HG03039 (cell line): ENCODE data around the gene PTCHD1.

Experiments used
- ATAC-seq: cut with Tn5 transposase; IDR thresholded peaks from one replicate; pipeline ENCODE4 v1.9.1; 2021; ENCODE audit warnings: mild to moderate bottlenecking, moderate library complexity; ENCODE audit not compliant: unreplicated experiment

PTCHD1 gene

DNA sequence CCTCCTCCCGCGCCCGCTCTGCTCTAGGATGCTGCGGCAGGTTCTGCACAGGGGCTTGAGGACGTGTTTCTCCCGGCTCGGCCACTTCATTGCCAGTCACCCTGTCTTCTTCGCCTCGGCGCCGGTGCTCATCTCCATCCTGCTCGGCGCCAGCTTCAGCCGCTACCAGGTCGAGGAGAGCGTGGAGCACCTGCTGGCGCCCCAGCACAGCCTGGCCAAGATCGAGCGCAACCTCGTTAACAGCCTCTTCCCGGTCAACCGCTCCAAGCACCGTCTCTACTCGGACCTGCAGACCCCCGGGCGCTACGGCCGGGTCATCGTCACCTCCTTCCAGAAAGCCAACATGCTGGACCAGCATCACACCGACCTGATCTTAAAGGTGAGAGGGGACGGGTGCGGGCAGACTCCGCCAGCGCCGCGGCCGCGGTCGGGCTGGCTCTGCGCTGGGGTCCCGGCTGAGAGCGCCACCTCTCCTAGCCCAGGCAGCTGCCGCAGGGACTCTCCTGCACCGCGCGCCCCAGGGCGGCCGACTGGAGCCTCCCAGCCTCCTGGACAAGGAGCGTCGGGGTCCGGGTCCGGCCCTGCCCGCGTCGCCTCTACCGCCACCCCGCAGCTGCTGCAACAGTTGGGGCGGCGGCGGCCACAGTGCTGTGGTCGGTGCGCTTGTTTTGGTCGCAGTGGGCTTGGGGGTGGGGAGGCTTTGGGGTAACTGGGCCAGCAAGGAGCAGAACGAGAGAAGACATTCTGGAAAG is at the start of gene PTCHD1:
PTCHD1 (plus strand) TSS at position 2 of the 752 bp plus-strand sequence; CDS start at position 29, 27 bp downstream.
- ATAC-seq, result no peak

DNA sequence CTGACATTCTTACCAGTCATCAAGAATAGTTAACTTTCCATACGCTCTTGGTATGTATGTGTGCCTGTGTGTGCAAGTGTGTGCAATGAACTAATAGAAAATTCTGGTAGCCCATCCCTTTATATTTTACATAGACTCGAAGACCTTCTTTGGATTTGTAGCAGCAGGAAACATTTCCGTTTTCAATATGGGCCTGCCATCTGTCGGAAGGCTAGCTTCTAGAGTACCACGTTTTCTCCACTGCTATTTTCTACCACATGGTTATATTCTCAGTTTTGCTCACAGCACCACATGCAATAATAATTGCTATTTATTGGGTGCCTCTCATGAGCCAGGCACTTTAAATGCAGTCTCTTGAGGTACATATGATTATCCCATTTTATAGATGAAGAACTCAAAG is 47.9 kb upstream of the PTCHD1 start:
- no peak for ATAC-seq

DNA sequence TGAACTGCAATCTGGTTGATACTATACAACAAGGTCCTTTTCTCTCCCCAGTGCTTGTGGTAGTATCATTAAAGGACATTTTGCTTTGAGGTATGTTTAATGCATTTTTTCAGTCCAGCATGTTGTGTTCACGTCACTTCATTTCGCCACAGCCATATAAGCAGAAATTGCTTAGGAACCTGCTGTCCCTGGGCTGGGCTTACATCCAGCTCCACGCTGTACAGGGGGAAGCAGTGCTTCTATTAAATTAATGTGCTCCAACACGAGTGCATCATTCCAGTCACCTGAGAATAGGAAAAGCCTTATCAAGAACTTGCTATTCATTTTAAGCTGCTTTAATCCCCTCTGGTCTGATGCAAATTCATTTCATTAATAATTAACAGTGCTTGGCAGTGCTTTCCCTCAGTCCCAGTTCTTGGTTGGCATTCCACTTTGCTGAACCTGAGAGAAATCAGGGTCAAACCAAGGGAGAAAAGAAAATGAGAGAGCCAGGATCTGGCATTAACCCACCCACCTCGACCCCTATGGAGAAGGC is 47.4 kb upstream of the PTCHD1 start:
- no peak for ATAC-seq

DNA sequence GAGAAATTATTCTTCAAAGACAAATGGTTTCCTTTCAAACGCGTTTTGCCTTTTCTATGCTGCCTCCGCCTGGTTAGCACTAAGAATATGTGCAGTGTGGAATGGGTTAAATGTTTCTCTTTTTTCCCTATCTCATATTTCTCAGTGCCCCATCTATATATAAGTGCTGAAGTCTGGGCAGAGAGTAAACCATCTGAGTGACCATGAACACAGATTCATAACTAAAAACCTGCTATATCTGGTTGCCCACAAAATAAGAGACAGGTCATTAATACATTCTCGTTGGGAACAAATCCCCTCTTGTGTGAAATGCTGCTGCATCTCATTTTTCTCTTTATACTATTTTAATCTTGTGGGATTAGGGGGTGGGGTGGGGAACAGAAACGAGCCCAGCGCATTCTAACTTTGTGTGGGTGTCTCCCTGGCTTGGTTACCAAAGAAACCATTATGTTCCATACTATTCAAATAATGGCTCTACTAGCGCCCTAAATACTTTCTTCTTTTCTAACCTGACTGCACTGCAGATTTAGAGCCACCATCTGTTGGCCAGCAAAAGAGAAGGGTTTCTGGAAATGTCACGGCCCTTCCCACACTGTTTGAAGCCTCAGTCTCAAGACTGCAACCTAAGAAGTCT is 42.2 kb upstream of the PTCHD1 start:
- no peak for ATAC-seq

DNA sequence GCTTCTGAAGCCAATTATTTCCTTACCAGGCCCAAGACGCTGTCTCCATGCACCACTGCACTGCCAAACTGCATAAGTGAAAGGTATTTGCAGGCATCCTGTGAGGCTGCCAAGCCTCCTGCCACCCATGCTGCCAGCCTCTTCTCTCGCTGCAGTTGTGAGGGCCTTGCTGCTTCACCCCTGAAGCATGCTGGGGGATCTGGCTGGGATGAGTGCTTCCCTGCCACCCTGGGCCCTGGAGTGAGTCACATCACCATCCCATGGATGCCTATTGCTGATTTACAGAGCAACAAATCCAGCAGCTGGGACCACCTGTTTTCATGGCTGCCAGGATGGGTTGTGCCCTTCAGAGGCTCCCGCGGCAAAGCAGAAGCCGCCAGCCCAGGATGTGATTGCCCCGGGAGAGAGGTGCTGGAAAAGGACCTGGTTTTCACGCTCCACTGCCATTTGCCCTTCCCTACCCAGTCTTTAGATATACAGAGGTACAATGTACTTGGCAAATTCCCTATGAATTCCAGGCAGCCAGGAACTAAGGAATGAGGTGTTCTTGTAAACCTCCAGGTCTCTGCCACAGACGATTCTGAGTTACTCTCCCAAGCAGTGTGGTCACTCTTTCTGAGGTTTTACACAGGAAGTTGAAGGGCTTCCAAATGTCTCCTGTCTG is 41.5 kb upstream of the PTCHD1 start:
- no peak for ATAC-seq

DNA sequence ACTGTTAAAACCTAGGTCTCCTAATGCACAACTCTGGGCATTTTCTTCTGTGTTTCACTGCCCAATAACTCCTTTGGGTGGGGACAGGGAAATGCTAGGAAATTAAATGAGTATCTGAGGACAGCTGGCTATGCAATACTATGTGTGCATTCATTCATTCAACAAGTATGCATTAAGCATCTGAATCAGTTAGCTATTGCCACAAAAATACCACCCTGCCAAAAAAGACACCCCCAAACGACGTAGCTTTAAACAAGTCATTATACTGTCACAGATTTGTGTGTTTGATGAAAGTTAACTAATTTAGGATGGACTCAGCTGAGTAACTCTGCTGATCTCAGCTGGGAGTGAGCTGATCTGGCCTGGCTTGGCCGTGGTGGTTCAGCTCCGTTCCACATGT is 29.8 kb upstream of the PTCHD1 start:
- no peak for ATAC-seq

DNA sequence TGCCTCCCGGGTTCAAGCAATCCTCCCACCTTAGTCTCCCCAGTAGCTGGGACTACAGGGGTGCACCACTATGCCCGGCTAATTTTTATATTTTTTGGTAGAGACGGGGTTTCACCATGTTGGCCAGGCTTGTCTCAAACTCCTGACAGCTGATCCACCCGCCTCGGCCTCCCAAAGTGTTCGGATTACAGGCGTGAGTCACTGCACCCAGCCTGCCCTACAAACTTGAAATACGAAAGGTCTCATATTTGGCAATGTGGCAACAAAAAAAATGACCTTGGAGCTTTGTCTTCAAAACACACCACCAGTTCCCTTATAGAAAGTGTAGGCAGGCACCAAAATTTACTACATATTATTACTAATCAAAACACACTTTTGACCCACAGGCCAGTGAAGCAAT is 22.9 kb upstream of the PTCHD1 start:
- ATAC-seq, result no peak

DNA sequence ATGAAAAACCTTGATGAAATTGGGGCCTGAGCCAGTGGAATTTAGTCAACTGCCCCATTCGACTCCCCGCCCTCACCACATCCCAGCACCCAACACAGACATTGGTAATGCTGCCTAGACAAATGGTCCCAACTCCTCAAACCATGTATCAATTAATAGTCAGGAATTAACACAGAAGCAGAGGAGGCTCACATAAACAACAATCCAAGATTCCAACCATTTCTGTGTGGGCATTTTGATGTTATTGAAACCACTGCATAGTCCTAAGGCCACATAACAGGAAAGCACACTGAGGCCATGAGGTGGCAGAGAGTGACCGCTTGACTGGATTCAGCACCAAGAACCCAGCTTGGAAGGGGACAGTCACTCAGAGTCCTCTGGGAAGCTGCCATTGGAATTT is 22.5 kb upstream of the PTCHD1 start:
- no peak for ATAC-seq

DNA sequence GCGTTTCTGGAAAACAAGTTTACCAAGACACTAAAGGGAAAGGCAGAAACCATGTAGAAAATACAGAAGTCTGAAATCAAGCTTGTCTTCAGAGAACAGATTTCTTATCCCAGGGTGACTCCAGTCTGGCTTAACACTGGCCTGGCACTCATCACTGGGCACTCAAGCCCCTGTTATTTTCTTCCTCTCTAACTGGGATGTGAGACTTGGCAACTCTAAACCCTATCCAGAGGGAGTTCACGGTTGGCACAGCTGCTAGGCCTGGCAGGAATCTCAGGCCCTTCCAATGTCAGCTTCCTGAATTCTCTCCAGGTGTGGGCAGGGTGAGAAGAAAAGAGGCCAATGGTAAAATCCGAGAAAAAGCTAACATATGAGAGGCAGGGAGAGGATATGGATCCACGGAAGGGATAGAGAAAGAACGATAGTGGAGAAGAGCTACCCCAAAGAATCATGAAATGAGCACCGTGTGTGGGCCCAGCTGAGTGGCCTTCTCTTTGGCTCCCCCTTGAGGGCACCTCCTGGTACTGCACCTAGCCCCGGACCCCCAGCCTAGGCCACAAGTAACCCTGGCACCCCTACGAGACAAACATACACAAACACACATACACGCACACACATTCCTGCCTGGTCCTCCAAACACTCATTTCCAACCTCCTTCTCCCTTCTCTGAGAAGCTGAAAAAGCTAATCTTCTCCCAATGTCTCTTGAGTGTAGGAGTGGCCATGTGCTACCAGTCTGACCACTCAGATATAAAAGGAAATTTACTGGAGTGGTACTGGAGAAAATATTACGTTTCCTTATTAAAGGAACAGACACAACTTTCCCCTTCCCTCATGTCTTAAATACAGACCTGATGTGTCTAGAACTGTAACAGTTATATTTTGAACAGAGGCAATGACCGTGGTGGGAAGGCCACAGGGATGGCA is 16.6 kb upstream of the PTCHD1 start:
- ATAC-seq, result no peak

DNA sequence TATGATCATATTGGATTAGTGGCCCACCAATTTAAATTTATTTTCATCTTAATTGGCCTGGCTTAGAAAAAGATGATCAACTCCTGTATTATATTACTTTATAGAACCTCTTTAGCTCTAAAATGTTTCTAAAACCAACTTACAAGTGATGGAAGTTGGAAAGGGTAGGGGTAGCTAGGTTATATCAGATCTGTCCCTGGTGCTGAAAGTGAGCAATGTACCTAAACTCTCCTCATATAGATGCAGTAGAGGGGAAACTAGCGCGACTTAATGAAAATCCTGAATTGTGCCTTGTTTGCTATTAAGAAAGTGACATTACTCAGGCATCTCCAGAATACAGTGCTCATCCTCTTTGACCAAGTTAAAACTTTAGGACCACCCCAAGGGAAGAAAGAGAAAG is 7.5 kb upstream of the PTCHD1 start:
- ATAC-seq, result no peak

DNA sequence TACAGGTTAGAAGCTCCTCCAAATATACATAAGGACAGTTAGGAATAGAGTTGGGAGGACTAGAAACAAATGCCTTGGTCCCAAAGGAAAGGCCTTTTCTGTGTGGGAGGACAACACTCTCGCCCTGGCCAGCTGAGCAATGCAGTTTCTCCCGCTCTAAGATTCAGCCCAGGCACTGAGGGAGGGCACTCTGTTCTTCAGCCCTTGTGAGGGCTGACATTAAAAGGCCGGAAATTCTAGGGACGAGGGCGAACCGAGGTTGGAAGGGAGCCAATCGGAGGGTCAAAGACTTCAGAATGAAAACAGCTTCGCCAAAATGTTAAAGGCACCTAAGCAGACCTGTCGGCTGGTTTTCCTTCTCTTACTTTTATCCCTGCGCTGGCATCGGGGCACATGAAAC is 2.9 kb upstream of the PTCHD1 start:
- ATAC-seq, result no peak

DNA sequence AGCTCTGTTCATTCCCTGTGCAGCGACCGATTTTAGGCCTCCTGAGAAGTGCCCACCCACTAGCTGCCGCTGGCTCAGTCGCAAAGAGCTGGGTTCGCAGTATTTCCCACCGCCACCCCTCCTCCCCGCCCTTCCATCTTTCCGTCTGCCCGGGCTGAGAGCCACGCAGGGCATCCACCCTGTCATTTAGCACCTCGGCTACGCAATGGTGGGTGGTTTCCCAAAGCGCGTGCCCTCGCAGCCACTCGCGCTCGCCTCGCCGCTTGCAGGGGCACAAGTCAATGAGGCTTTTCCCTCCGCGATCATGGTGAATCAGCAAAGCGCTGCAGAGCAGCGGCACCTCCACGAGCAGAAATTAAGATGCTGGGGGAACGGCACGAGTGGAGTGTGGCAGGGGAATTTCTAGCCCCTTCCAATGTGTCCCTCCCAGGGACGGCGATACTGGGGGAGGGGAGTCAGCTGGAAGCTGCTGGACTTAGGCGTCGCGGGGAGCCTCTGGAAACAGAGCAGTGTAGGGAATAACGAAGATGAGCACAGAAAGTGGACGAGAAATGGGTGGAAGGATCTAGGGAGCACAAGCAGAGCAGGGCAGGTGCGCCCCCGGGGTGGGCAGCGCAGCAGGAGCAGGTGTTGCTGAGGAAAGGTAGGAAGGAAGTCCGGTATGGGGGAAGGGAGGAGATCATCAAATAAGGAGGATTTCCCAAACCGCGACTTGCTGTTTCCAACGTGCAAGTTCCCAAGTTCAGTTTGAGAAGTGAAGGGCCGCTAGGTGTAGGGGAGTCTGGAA is 2.4 kb upstream of the PTCHD1 start:
- no peak for ATAC-seq

DNA sequence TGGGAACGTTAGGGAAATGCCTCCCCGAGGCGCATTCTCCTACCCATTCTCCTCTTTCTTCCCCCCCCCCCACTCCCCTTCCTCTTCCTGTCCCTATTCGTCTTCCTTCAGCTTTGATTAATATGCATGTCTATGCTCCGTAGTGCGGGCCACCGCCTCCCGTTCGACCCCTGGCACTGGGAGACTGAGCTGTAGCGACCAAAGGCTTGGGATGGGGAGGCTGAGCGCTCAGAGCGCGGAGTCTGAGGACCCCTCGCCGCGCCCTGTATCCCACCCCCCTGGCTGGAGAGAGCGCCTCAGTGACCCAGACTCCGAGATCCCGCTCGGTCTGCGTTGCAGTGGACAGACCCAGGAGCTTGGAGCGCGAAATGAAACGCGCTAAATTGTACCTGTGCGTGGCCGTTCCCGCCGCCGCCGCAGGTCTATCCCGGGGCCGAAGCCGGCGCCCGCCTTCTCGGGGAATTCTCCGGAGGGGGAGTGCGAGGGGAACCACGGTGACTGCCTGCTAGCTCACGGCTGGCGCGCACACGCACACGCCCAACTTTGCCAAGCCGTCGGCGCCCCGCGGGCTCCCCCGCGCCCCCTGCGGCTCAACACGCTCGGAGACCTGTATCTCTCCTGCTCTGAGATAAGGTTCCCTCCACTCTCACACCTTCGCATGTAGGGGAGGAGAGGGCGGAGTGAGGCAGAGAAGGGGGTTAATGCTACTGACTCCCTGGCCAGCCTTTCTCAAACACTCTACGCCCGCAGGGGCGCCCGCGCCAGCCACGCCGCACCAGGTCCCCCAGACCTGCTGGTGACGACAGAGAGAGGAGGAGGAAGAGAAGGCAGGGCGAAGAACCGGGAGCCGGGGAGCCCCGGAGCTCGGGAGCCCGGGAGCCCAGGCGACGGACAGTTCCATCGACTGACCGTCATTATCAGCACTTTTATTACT is 1.5 kb upstream of the PTCHD1 start:
- no peak for ATAC-seq

DNA sequence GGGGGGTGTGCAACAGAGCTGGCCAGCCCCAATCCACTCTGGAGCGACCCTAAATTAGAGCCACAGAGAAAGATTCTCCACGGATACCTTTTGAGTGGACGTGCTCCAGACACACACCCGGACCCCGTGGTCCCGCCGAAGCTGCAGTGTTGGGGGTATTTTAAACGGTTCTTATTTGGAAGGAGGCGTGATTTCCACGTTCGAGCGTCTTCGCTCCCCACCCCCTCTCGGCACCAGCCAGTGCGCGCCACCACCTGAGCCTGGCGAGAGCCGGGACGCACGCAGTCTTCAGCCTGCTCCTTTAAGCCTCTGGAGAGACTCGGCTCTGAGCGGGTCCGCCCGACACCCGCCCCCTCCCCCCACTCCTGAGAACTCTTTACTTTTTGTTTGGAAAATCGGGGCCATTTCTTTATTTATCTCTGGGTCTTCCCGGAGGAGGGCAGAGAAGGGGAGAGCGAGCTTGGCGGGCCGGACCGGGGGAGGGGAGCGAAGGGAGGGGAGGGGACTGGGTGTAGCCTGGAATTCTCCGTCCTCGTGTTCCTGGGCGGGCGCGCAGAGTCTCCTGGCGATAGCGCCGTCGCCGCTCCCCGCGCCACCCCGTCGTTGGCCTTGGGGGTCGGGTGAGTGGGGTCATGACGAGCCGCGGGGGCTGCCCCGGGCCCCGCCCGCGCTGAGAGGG is 668 bp upstream of the PTCHD1 start:
- ATAC-seq, result no peak

DNA sequence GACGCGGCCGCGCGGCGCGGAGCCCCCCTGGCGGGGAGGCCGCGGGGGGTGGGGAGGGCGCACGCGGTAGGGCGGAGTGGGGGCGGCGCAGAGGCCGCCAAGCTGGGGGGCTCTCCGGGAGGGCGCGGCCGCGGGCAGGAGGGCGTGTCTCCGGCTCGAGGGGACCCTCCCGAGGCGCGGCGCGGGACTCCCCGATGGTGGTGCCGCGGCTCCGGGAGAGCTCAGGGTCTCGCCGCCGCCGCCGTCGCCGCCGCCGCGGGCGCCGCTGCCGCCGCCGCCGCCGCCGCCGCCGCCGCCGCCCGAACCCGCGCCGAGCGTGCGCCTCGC is 165 bp upstream of the PTCHD1 start:
- ATAC-seq, result no peak

DNA sequence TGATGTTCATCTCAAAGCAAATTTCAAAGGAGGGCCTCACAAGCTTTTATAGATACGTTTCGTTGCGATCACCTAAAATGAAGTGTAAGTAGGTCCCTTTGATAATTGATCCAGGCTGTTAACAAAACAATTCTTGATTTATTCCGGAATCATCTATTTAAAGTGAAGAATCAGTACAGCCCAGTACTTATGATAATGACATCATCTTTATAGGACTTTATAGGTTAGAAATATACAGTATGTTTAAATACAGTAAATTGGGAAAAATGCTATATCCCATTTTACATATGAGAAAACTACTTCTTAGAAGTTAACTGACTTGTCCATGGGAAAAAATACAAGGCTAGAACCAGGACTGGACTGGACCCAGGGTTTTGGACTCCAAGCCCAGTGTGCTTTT is 3.7 kb downstream of the PTCHD1 start:
- ATAC-seq, result no peak

DNA sequence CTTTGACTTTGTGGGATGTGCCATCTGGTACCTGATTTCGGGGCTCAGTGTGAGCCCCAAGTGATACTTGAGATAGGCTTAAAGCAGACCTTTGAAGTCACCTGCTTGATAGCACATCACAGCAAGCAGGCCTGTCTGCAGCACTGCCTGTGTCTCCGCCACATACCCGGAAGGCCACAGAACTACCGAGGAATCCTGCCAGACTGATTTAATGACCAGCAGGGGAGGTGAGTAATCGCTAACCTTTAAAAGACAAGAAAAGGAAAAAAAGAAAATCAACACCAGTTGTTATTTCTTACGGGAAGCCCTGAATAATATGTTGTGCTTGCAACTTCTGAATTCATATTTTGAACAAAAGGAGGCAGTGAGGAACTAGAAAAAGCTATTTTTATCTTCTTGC is 6.8 kb downstream of the PTCHD1 start:
- no peak for ATAC-seq

DNA sequence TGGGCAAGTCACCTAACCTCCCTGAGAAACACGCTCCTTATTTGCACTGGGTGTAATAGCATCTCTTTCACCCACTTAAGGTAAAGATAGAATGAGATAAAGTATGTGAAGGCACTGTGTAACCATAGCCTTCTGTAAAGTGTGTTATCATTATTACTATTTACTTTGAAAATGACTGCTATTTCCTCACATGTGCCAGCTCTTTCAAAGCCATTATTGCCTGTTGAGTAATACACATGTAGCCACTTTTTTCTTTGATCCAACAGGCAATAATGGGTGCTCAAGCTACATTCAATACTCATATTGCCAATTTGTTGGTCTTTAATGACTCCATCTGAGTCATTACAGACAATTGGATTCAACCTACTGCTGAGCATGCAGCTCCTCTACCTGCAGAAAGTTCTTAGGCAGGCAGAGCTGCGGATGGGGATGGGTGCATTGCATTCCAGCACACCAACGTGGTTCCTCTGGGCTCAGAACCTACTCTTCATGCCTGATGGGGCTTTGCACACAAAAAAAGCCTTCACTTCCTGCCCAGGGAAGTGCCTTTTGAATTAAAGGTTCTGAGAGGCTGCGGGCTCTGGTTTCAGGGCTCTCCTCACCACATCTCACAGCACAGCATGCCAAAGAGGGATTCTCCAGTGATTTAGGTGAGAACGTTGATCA is 9.7 kb downstream of the PTCHD1 start:
- ATAC-seq, result no peak
